ENCODE results near the gene UQCC2.

DNA sequence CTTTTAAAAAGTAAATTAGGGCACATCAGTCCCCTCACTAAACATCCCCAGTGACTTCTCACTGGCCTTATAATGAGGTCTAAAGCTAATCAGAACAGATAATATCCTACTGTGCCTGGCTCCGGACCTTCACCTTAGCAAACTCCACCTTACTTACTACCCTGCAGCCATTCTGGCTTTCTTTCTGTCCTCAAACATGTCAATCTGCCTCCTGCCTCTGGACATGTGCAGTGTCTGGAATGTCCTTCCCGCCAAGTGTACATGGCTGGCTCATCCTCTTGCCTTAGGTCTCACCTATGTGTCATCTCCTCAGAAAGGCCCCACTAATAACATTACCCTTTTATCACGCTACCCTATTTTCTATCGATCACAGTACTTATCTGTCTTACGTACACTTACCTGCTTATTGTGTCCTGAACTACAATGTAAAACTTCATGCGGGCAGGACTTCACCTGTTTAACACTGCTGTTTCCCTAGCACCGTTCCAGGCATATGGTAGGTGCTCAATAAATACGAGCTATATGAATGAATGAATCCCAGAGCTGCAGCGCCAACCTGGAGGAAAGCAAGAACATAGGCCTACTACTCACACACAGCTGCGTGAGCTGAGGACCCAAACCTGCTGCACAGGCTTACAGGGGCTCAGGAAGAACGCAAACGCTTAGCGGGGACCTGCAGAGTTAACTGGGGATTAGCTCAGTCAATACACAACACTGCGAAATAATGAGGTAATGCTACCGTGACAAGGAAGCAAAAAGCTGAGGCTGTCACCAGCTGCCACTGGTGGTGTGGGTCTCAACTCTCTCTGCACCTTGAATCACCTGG is 991 bp downstream of the UQCC2 start:
- TF ChIP-seq, protein P1, sequence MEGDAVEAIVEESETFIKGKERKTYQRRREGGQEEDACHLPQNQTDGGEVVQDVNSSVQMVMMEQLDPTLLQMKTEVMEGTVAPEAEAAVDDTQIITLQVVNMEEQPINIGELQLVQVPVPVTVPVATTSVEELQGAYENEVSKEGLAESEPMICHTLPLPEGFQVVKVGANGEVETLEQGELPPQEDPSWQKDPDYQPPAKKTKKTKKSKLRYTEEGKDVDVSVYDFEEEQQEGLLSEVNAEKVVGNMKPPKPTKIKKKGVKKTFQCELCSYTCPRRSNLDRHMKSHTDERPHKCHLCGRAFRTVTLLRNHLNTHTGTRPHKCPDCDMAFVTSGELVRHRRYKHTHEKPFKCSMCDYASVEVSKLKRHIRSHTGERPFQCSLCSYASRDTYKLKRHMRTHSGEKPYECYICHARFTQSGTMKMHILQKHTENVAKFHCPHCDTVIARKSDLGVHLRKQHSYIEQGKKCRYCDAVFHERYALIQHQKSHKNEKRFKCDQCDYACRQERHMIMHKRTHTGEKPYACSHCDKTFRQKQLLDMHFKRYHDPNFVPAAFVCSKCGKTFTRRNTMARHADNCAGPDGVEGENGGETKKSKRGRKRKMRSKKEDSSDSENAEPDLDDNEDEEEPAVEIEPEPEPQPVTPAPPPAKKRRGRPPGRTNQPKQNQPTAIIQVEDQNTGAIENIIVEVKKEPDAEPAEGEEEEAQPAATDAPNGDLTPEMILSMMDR (IDR thresholded peaks at IDR 0.05) = no peak
- no peak for TF ChIP-seq POLR2A (IDR thresholded peaks at IDR 0.05)
- TF ChIP-seq EP300 (IDR thresholded peaks at IDR 0.05) = no peak
